Thymus (tissue), 11 donors: ENCODE measurements around the gene CIC. TPM values are rescaled to one million over a fixed set of nuclear protein-coding genes. Genes with fewer than 3 reads are reported as not detected.
"Not testable (repeated sequence)": the region's sequence is repeated elsewhere in the genome, so short reads cannot be mapped to it uniquely, and the experiment has no call there.

Experiments
- DNase-seq, 9 donors: peaks; one replicate each; pipeline ENCODE4 v3.0.0-alpha.2; 2013; ENCODE audit warnings: low spot score in 9 of 9, low read depth in 6 of 9, missing footprints in 1 of 9
- H3K27ac ChIP-seq, 2 donors: one replicate each; pipeline ENCODE4 v1.5.1; 2013; ENCODE audit warnings: control low read depth in 1 of 2, low read depth in 1 of 2, low read length in 1 of 2, mild to moderate bottlenecking in 1 of 2, moderate library complexity in 1 of 2
- H3K27me3 ChIP-seq, 2 donors: one replicate each; pipeline ENCODE4 v1.5.1; 2013; ENCODE audit warnings: low read length in 1 of 2; ENCODE audit not compliant: control insufficient read depth in 2 of 2, insufficient read depth in 1 of 2
- H3K36me3 ChIP-seq, 2 donors: one replicate each; pipeline ENCODE4 v1.5.1; 2013; ENCODE audit warnings: low read length in 1 of 2, mild to moderate bottlenecking in 1 of 2, moderate library complexity in 1 of 2; ENCODE audit not compliant: control insufficient read depth in 2 of 2, insufficient read depth in 2 of 2
- H3K4me1 ChIP-seq, 2 donors: one replicate each; pipeline ENCODE4 v1.5.1; 2013; ENCODE audit warnings: low read length in 2 of 2; ENCODE audit not compliant: control insufficient read depth in 2 of 2, insufficient read depth in 2 of 2
- H3K4me3 ChIP-seq, 2 donors: one replicate each; pipeline ENCODE4 v1.5.1; 2013; ENCODE audit warnings: low read length in 2 of 2, control low read depth in 1 of 2, mild to moderate bottlenecking in 1 of 2
- H3K9me3 ChIP-seq, 2 donors: one replicate each; pipeline ENCODE4 v1.5.1; 2013; ENCODE audit warnings: low read length in 1 of 2, mild to moderate bottlenecking in 1 of 2; ENCODE audit not compliant: control insufficient read depth in 2 of 2, insufficient read depth in 1 of 2
- WGBS: extraction: QIAGEN DNeasy Blood & Tissue Kit; methylation state at CpG from one replicate; pipeline ENCODE4 v1.1.7; 2013; 5-methylcytosine and 5-hydroxymethylcytosine counted together
- polyA plus RNA-seq: library from polyadenylated mRNA; stranded (reverse); fragments of 200-250 nt; gene quantifications from one replicate; pipeline ENCODE4 v1.2.3, GENCODE V29; 2013
- total RNA-seq: library from RNA; stranded (reverse); fragments of 120-200 nt; gene quantifications from one replicate; pipeline ENCODE4 v1.2.4, GENCODE V29; 2013
- donor health status: healthy.

CIC gene
- total and polyA plus RNA-seq, 2 donors, result 8.3 to 52.2 TPM

DNA sequence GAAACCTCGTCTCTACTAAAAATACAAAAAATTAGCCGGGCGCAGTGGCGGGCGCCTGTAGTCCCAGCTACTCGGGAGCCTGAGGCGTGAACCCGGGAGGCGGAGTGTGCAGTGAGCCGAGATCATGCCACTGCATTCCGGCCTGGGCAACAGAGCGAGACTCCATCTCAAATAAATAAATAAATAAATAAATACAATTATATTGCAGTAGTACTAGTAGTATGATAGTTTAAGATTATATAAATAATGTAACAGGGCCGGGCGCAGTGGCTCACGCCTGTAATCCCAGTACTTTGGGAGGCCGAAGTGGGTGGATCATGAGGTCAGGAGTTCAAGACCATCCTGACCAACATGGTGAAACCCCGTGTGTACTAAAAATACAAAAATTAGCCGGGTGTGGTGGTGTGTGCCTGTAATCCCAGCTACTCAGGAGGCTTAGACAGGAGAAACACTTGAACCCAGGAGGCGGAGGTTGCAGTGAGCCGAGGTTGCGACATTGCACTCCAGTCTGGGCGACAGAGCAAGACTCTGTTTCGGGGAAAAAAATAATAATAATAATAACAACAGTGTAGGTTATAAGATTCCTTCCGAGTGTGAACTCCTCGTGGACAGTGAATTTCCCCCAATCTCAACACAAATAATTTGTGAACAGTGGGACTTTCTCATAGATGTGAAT lies 2.0 kb upstream of the CIC start:
- H3K36me3 ChIP-seq, H3K9me3 ChIP-seq, H3K27me3 ChIP-seq, DNase-seq, H3K4me3 ChIP-seq: not testable (repeated sequence)
- peak overlapping the region in 1 of 2 donors; percentile 80 for H3K27ac ChIP-seq
- WGBS, result 97% methylated on average over 25 of the region's 25 CpGs
- peaks cover 24 to 32% of the 10 kb centered on the region in 2 donors for H3K4me1 ChIP-seq

GRCh38 chr19:42267644-42268141 lies 1.4 kb upstream of the CIC start:
- no peak for DNase-seq
- Histone ChIP-seq H3K36me3 (peaks cover 11 to 12% of the 10 kb centered on the region in 2 donors), H3K4me1 (peaks cover 24 to 32% of the 10 kb centered on the region in 2 donors), H3K4me3 (peak overlapping the region; percentile 66 to 71), H3K27me3 (no peaks in the 10 kb centered on the region), H3K9me3 (no peaks in the 10 kb centered on the region), H3K27ac (peak overlapping the region; percentile 62 to 80)
- WGBS, result 14% methylated on average over 13 of the region's 13 CpGs

GRCh38 chr19:42268142-42268703 lies 829 bp upstream of the CIC start:
- WGBS, result under 1% methylated on average over 46 of the region's 46 CpGs
- peaks cover 16 to 17% of the 10 kb centered on the region in 2 donors for H3K36me3 ChIP-seq
- H3K4me3 ChIP-seq, result peak overlapping the region; percentile 66 to 71
- no peaks in the 10 kb centered on the region for H3K9me3 ChIP-seq
- peak; percentile 99 to 100 (median 100) for DNase-seq
- peaks cover 24 to 32% of the 10 kb centered on the region in 2 donors for H3K4me1 ChIP-seq
- H3K27ac ChIP-seq, result peak overlapping the region; percentile 95 to 98
- H3K27me3 ChIP-seq, result no peaks in the 10 kb centered on the region

DNA sequence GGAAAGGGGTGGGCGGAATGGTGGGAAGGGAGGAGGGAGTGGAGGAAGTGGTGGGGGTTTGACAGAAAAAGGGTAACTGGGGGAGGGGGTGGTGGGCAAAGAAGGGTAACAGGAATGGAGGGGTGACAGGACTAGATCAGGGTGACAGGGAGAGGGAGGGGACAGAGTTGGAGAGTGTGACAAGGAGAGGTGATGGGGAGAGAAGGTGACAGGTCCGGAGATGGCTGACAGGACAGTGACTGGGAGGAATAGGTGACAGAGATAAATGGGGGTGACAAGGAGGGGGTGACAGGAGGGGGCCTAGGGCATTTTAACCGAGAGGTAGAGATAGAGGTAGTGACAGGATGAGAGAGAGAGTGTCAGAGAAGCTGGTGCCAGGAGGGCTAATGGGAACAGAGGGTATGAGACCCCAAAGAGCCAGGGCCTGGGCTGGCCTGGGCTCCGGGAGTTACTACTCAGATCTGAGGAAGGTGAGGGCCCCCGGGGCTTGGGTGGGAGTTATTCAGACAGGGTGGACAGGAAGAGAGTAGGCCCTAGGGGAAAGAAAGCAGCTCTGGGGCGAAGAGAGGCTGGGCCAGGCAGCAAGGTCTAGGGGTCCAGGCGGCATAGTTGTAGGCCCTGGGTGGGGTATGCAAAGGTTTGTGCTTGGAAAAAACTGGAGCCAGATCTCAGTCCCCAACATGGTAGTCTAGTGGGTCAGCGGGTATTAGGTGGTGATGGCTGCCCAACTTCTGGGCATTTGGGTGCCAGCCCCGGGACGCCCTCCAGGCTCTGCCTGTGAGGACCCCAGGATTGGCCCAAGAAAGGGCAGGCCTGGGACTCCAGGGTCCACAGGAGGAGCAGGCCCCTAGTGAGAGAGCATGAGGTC lies 660 bp downstream of the CIC start:
- DNase-seq, result peak in 1 of 9 donors; percentile 33
- Histone ChIP-seq H3K27me3 (no peaks in the 10 kb centered on the region), H3K9me3 (no peaks in the 10 kb centered on the region), H3K27ac (peak overlapping the region; percentile 93 to 94), H3K36me3 (peaks cover 31 to 32% of the 10 kb centered on the region in 2 donors), H3K4me3 (peak overlapping the region; percentile 54 to 79), H3K4me1 (peaks cover 24 to 32% of the 10 kb centered on the region in 2 donors)
- 46% methylated on average over 10 of the region's 10 CpGs for WGBS

- H3K27me3 ChIP-seq, result no peaks in the 10 kb centered on the region
- no peaks in the 10 kb centered on the region for H3K9me3 ChIP-seq
- H3K27ac ChIP-seq, result peak overlapping the region; percentile 93 to 94
- H3K4me3 ChIP-seq, result peak overlapping the region; percentile 54 to 79
- WGBS, result 8% methylated on average over 18 of the region's 18 CpGs
- peaks cover 24 to 32% of the 10 kb centered on the region in 2 donors for H3K4me1 ChIP-seq
- H3K36me3 ChIP-seq, result peaks cover 32 to 39% of the 10 kb centered on the region in 2 donors
- DNase-seq, result peak in 1 of 9 donors; percentile 62
Measured at GRCh38 chr19:42270346-42271044, 1.4 kb downstream of the CIC start.

DNA sequence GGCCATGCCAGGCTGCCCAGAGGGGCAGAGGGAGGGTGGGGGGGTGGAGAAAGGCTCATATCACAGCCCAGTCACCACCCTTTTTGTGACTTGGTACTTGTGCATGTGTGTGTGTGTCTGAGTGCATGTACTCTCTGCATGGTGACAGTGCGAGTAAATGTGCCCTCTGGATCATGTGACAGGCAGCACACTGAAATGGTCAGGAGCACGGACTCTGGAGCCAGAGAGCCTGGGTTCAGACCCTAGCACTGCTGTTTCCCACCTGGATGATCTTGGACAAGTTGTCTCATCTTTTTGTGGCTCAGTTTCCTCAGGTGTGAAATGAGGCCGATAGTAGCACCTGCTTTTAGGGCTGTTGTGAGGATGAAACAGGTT lies 2.0 kb downstream of the CIC start:
- Histone ChIP-seq H3K9me3 (no peaks in the 10 kb centered on the region), H3K27ac (peak overlapping the region in 1 of 2 donors; percentile 93), H3K4me3 (peak overlapping the region in 1 of 2 donors; percentile 79), H3K4me1 (peaks cover 24 to 32% of the 10 kb centered on the region in 2 donors), H3K36me3 (peaks cover 32 to 39% of the 10 kb centered on the region in 2 donors), H3K27me3 (no peaks in the 10 kb centered on the region)
- WGBS, result 88% methylated on average over 3 of the region's 3 CpGs
- no peak for DNase-seq

DNA sequence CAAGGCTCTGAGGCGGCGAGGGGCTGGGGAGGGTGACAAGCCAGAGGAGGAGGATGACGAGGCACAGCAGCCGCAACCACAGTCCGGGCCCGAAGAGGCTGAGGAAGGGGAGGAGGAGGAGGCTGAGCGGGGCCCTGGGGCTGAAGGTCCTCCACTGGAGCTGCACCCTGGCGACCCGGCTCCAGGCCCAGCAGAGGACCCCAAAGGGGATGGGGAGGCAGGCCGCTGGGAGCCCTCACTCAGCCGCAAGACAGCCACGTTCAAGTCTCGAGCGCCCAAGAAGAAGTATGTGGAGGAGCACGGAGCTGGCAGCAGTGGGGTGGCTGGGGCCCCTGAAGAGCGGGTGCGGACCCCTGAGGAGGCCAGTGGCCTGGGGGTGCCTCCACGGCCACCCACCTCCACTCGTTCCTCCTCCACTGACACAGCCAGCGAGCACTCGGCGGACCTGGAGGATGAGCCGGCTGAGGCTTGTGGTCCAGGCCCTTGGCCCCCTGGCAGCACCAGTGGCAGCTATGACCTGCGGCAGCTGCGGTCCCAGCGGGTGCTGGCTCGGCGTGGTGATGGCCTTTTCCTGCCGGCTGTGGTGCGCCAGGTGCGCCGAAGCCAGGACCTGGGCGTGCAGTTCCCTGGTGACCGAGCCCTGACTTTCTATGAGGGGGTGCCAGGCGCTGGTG lies 2.9 kb downstream of the CIC start:
- Histone ChIP-seq H3K36me3 (peaks cover 34 to 39% of the 10 kb centered on the region in 2 donors), H3K27me3 (no peaks in the 10 kb centered on the region), H3K27ac (no peak overlapping the region), H3K9me3 (no peaks in the 10 kb centered on the region), H3K4me1 (peaks cover 24 to 32% of the 10 kb centered on the region in 2 donors), H3K4me3 (no peak overlapping the region)
- DNase-seq, result no peak
- 97% methylated on average over 35 of the region's 35 CpGs for WGBS

DNA sequence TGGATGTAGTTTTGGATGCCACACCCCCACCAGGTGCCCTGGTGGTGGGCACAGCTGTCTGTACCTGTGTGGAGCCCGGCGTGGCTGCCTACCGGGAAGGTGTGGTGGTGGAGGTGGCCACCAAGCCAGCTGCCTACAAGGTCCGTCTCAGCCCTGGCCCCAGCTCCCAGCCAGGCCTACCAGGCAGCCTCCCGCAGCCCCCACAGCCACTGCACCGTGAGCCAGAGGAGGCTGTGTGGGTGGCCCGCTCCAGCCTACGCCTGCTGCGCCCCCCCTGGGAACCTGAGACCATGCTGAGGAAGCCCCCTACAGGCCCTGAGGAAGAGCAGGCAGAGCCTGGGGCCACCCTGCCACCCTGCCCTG lies 3.5 kb downstream of the CIC start:
- Histone ChIP-seq H3K4me3 (no peak overlapping the region), H3K27me3 (no peaks in the 10 kb centered on the region), H3K9me3 (no peaks in the 10 kb centered on the region), H3K27ac (no peak overlapping the region), H3K36me3 (peaks cover 37 to 39% of the 10 kb centered on the region in 2 donors), H3K4me1 (peaks cover 23 to 29% of the 10 kb centered on the region in 2 donors)
- DNase-seq, result no peak
- 94% methylated on average over 9 of the region's 9 CpGs for WGBS
